HepG2 (cell line): ENCODE results near the gene PSMD12. TPM values are rescaled to one million over a fixed set of nuclear protein-coding genes. Genes with fewer than 3 reads are reported as not detected.

Experiments used
- DMAP1 ChIP-seq: IDR thresholded peaks from 2 replicates; pipeline ENCODE4 v1.6.1; 2016
- EED ChIP-seq: sonication (generic); formaldehyde crosslinking; IDR thresholded peaks from 2 replicates; pipeline ENCODE4 v1.5.0; 2020; ENCODE audit warnings: mild to moderate bottlenecking, missing genetic modification reagents
- ELF1 ChIP-seq: sonication (generic); formaldehyde crosslinking; IDR thresholded peaks from 2 replicates; pipeline ENCODE4 v1.4.0; 2020; ENCODE audit warnings: missing genetic modification reagents
- ETV6 ChIP-seq: sonication (generic); formaldehyde crosslinking; conservative IDR thresholded peaks from 2 replicates; pipeline ENCODE4 v1.4.0; 2020; ENCODE audit warnings: missing genetic modification reagents
- FOXO1 ChIP-seq: sonication (generic); formaldehyde crosslinking; IDR thresholded peaks from 2 replicates; pipeline ENCODE4 v1.4.0; 2020; ENCODE audit warnings: missing genetic modification reagents
- NR2C2 ChIP-seq: sonication (generic); formaldehyde crosslinking; IDR thresholded peaks from 2 replicates; pipeline ENCODE4 v1.4.0; 2020; ENCODE audit warnings: missing genetic modification reagents, mild to moderate bottlenecking, moderate library complexity, borderline replicate concordance
- POLR2AphosphoS5 ChIP-seq: IDR thresholded peaks from 2 replicates; pipeline ENCODE4 v1.6.1; 2012; ENCODE audit warnings: low read depth, low read length
- ZNF33B ChIP-seq: sonication (generic); formaldehyde crosslinking; IDR thresholded peaks from 2 replicates; pipeline ENCODE4 v1.5.1; 2020; ENCODE audit warnings: mild to moderate bottlenecking, missing genetic modification reagents
- ZNF577 ChIP-seq: sonication (generic); formaldehyde crosslinking; IDR thresholded peaks from 2 replicates; pipeline ENCODE4 v1.4.0; 2020; ENCODE audit warnings: mild to moderate bottlenecking, low read depth, missing genetic modification reagents, borderline replicate concordance
- ZNF879 ChIP-seq: sonication (generic); formaldehyde crosslinking; IDR thresholded peaks from 2 replicates; pipeline ENCODE4 v1.8.1; 2023; ENCODE audit warnings: missing genetic modification reagents
- ZSCAN9 ChIP-seq: IDR thresholded peaks from 2 replicates; pipeline ENCODE4 v1.6.1; 2016; ENCODE audit warnings: borderline replicate concordance
- polyA plus RNA-seq, 8 experiments: library from polyadenylated mRNA; depleted of rRNA in 3 of 8; stranded (reverse) in 7 of 8; unstranded in 1 of 8; fragments of >200 nt; fragmentation: Illumina TruSeq in 4 of 8; extraction: Trizol in 4 of 8; gene quantifications; 2 replicates each; pipeline versions ENCODE4 v1.2.1 to v1.2.3, GENCODE V29; 2011 to 2016; ENCODE audit warnings: low read depth in 4 of 8, missing spikeins in 1 of 8, mixed read lengths in 1 of 8; ENCODE audit not compliant: insufficient read depth in 1 of 8
- total RNA-seq, 5 experiments: library from RNA; depleted of rRNA; stranded (reverse); fragments of >200 nt; fragmentation: Illumina TruSeq; extraction: Trizol; gene quantifications; 2 replicates each; pipeline ENCODE4 v1.2.3, GENCODE V29; 2016; ENCODE audit warnings: low read depth in 1 of 5
- TF ChIP-seq, protein P1 (sequence below): IDR thresholded peaks from 2 replicates; pipeline ENCODE4 v1.6.1; 2016; ENCODE audit warnings: missing compliant biosample characterization, missing genetic modification reagents, borderline replicate concordance
- TF ChIP-seq, protein P2 (sequence below): sonication (generic); formaldehyde crosslinking; IDR thresholded peaks from 2 replicates; pipeline ENCODE4 v1.4.0; 2020; ENCODE audit warnings: missing genetic modification reagents
- TF ChIP-seq, protein P3 (sequence below): sonication (generic); formaldehyde crosslinking; IDR thresholded peaks from 2 replicates; pipeline ENCODE4; 2020; ENCODE audit warnings: missing genetic modification reagents, mild to moderate bottlenecking, borderline replicate concordance
- TF ChIP-seq, protein P4 (sequence below): sonication (generic); formaldehyde crosslinking; IDR thresholded peaks from 2 replicates; pipeline ENCODE4 v1.4.0; 2020; ENCODE audit warnings: missing genetic modification reagents, borderline replicate concordance
- TF ChIP-seq, protein P5 (sequence below): sonication (generic); formaldehyde crosslinking; IDR thresholded peaks from 2 replicates; pipeline ENCODE4 v1.5.0; 2020; ENCODE audit warnings: missing genetic modification reagents

PSMD12 gene
- total and polyA plus RNA-seq, 2 of the 13 experiments (the other 11 are each of a cell fraction or from before 2014, with no cell fraction given), result 27.4 to 71.7 TPM

DNA sequence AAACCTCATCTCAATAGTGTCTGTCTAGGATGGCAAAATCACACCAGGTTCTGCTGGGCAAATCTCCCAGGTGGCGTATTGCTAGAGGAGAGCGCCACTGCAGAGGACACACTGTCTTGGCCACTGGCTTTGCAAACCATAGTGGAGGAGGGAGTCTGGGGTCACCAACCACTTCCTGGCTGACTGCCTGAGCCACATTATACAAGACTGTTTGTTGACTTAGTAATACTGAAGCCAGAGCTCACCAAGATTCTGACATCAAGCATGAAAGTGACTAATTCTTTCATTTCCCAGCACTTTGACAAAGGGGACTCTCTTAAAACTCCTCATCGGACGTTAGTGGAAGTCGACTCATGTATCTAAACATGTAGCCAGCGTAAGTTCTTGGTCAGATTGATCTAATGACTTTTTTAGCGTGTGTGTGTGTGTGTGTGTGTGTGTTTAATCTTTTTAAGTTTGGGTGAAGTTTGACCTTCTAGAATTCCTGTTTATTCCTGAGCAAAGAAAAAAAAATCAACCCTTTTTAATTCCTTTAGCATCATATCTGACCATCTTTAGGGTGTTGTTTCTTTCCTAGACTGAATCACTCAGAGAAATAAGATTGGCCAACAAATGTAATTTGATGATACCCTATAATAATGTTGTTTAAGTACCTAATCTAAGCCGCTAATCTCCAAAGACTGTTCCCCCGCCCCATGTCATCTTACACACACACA is 24.4 kb upstream of the PSMD12 start (continued):
- TF ChIP-seq ETV6 (CRISPR knock-in tag) (no peak), DMAP1 (CRISPR knock-in tag) (no peak), ELF1 (peak; percentile 60), ZSCAN9 (CRISPR knock-in tag) (no peak), NR2C2 (CRISPR knock-in tag) (no peak), POLR2AphosphoS5 (no peak), FOXO1 (CRISPR knock-in tag) (no peak), ZNF33B (CRISPR knock-in tag) (no peak), ZNF879 (CRISPR knock-in tag) (no peak), EED (CRISPR knock-in tag) (no peak), ZNF577 (CRISPR knock-in tag) (no peak)
- TF ChIP-seq, protein P1, sequence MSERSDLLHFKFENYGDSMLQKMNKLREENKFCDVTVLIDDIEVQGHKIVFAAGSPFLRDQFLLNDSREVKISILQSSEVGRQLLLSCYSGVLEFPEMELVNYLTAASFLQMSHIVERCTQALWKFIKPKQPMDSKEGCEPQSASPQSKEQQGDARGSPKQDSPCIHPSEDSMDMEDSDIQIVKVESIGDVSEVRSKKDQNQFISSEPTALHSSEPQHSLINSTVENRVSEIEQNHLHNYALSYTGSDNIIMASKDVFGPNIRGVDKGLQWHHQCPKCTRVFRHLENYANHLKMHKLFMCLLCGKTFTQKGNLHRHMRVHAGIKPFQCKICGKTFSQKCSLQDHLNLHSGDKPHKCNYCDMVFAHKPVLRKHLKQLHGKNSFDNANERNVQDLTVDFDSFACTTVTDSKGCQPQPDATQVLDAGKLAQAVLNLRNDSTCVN (CRISPR knock-in tag), result no peak
- TF ChIP-seq, protein P2, sequence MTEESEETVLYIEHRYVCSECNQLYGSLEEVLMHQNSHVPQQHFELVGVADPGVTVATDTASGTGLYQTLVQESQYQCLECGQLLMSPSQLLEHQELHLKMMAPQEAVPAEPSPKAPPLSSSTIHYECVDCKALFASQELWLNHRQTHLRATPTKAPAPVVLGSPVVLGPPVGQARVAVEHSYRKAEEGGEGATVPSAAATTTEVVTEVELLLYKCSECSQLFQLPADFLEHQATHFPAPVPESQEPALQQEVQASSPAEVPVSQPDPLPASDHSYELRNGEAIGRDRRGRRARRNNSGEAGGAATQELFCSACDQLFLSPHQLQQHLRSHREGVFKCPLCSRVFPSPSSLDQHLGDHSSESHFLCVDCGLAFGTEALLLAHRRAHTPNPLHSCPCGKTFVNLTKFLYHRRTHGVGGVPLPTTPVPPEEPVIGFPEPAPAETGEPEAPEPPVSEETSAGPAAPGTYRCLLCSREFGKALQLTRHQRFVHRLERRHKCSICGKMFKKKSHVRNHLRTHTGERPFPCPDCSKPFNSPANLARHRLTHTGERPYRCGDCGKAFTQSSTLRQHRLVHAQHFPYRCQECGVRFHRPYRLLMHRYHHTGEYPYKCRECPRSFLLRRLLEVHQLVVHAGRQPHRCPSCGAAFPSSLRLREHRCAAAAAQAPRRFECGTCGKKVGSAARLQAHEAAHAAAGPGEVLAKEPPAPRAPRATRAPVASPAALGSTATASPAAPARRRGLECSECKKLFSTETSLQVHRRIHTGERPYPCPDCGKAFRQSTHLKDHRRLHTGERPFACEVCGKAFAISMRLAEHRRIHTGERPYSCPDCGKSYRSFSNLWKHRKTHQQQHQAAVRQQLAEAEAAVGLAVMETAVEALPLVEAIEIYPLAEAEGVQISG (CRISPR knock-in tag), result no peak
- TF ChIP-seq, protein P3, sequence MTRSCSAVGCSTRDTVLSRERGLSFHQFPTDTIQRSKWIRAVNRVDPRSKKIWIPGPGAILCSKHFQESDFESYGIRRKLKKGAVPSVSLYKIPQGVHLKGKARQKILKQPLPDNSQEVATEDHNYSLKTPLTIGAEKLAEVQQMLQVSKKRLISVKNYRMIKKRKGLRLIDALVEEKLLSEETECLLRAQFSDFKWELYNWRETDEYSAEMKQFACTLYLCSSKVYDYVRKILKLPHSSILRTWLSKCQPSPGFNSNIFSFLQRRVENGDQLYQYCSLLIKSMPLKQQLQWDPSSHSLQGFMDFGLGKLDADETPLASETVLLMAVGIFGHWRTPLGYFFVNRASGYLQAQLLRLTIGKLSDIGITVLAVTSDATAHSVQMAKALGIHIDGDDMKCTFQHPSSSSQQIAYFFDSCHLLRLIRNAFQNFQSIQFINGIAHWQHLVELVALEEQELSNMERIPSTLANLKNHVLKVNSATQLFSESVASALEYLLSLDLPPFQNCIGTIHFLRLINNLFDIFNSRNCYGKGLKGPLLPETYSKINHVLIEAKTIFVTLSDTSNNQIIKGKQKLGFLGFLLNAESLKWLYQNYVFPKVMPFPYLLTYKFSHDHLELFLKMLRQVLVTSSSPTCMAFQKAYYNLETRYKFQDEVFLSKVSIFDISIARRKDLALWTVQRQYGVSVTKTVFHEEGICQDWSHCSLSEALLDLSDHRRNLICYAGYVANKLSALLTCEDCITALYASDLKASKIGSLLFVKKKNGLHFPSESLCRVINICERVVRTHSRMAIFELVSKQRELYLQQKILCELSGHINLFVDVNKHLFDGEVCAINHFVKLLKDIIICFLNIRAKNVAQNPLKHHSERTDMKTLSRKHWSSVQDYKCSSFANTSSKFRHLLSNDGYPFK (CRISPR knock-in tag), result no peak
- TF ChIP-seq, protein P4, sequence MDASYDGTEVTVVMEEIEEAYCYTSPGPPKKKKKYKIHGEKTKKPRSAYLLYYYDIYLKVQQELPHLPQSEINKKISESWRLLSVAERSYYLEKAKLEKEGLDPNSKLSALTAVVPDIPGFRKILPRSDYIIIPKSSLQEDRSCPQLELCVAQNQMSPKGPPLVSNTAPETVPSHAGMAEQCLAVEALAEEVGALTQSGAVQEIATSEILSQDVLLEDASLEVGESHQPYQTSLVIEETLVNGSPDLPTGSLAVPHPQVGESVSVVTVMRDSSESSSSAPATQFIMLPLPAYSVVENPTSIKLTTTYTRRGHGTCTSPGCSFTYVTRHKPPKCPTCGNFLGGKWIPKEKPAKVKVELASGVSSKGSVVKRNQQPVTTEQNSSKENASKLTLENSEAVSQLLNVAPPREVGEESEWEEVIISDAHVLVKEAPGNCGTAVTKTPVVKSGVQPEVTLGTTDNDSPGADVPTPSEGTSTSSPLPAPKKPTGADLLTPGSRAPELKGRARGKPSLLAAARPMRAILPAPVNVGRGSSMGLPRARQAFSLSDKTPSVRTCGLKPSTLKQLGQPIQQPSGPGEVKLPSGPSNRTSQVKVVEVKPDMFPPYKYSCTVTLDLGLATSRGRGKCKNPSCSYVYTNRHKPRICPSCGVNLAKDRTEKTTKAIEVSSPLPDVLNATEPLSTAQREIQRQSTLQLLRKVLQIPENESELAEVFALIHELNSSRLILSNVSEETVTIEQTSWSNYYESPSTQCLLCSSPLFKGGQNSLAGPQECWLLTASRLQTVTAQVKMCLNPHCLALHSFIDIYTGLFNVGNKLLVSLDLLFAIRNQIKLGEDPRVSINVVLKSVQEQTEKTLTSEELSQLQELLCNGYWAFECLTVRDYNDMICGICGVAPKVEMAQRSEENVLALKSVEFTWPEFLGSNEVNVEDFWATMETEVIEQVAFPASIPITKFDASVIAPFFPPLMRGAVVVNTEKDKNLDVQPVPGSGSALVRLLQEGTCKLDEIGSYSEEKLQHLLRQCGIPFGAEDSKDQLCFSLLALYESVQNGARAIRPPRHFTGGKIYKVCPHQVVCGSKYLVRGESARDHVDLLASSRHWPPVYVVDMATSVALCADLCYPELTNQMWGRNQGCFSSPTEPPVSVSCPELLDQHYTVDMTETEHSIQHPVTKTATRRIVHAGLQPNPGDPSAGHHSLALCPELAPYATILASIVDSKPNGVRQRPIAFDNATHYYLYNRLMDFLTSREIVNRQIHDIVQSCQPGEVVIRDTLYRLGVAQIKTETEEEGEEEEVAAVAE (CRISPR knock-in tag), result no peak
- TF ChIP-seq, protein P5, sequence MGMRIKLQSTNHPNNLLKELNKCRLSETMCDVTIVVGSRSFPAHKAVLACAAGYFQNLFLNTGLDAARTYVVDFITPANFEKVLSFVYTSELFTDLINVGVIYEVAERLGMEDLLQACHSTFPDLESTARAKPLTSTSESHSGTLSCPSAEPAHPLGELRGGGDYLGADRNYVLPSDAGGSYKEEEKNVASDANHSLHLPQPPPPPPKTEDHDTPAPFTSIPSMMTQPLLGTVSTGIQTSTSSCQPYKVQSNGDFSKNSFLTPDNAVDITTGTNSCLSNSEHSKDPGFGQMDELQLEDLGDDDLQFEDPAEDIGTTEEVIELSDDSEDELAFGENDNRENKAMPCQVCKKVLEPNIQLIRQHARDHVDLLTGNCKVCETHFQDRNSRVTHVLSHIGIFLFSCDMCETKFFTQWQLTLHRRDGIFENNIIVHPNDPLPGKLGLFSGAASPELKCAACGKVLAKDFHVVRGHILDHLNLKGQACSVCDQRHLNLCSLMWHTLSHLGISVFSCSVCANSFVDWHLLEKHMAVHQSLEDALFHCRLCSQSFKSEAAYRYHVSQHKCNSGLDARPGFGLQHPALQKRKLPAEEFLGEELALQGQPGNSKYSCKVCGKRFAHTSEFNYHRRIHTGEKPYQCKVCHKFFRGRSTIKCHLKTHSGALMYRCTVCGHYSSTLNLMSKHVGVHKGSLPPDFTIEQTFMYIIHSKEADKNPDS (CRISPR knock-in tag), result no peak
